IMR-90 (cell line): ENCODE results near the gene SLC12A4. TPM values are rescaled to one million over a fixed set of nuclear protein-coding genes. Genes with fewer than 3 reads are reported as not detected.

ENCODE experiments used
- ATAC-seq: fragments of 200-7000 bp; cut with Tn5 transposase; 2 replicates; pipeline ENCODE4 v1.9.1; 2020; ENCODE audit warnings: low read depth, mild to moderate bottlenecking, moderate library complexity
- BruUV-seq: library from RNA; stranded (reverse); fragments of 400-500 nt; replicated peaks from 2 replicates; lab custom pipeline; 2021; lab: Mats Ljungman, UMichigan
- CTCF ChIA-PET: fragments of 300-600 bp; formaldehyde crosslinking; extraction: SDS; loops from one replicate; lab custom pipeline; 2021; ENCODE audit warnings: antibody characterized with exemption; lab: Yijun Ruan, JAX
- POLR2A ChIA-PET: fragments of 300-600 bp; sonication (Branson Sonifier 250); formaldehyde crosslinking; loops from one replicate; lab custom pipeline; 2022; ENCODE audit warnings: antibody characterized with exemption; ENCODE audit not compliant: unreplicated experiment; lab: Charles Lee
- DNase-seq: peaks from one replicate; pipeline ENCODE4 v3.0.0; 2013
- H2AFZ ChIP-seq: replicated peaks from 2 replicates; pipeline ENCODE3; 2013; ENCODE audit warnings: low read length, mild to moderate bottlenecking; ENCODE audit not compliant: poor library complexity
- H2AK5ac ChIP-seq: 2 replicates; pipeline ENCODE4 v1.6.1; 2013; ENCODE audit warnings: low read depth, low read length, inconsistent platforms
- H2AK9ac ChIP-seq: replicated peaks from 2 replicates; pipeline ENCODE3; 2013; ENCODE audit warnings: mild to moderate bottlenecking, low read depth, low read length, moderate library complexity; ENCODE audit not compliant: poor library complexity
- H2BK120ac ChIP-seq: 2 replicates; pipeline ENCODE4 v1.6.1; 2013; ENCODE audit warnings: low read depth, low read length, inconsistent platforms
- H2BK15ac ChIP-seq: 3 replicates; pipeline ENCODE4 v1.6.1; 2013; ENCODE audit warnings: low read depth, low read length, inconsistent platforms
- H2BK20ac ChIP-seq: 2 replicates; pipeline ENCODE4 v1.6.1; 2013; ENCODE audit warnings: low read depth, mild to moderate bottlenecking, inconsistent platforms, low read length, moderate library complexity
- H2BK5ac ChIP-seq: 2 replicates; pipeline ENCODE4 v1.6.1; 2013; ENCODE audit warnings: mild to moderate bottlenecking, low read depth, low read length, inconsistent platforms; ENCODE audit not compliant: poor library complexity, severe bottlenecking
- H3K14ac ChIP-seq: replicated peaks from 2 replicates; pipeline ENCODE4 v1.6.1; 2013; ENCODE audit warnings: low read depth, low read length, inconsistent platforms
- H3K18ac ChIP-seq: 2 replicates; pipeline ENCODE4 v1.6.1; 2013; ENCODE audit warnings: low read depth, low read length, control low read depth
- H3K23ac ChIP-seq: 2 replicates; pipeline ENCODE4 v1.6.1; 2013; ENCODE audit warnings: low read depth, low read length, inconsistent platforms
- H3K27ac ChIP-seq: 2 replicates; pipeline ENCODE4 v1.5.1; 2013; ENCODE audit warnings: mild to moderate bottlenecking, control low read depth, low read length; ENCODE audit not compliant: insufficient read depth
- H3K27me3 ChIP-seq: 2 replicates; pipeline ENCODE4 v1.6.1; 2013; ENCODE audit warnings: low read length; ENCODE audit not compliant: control insufficient read depth, insufficient read depth
- H3K36me3 ChIP-seq: 2 replicates; pipeline ENCODE4 v1.6.1; 2013; ENCODE audit warnings: low read length, mixed read lengths; ENCODE audit not compliant: control insufficient read depth, insufficient read depth
- H3K4ac ChIP-seq: 2 replicates; pipeline ENCODE4 v1.6.1; 2013; ENCODE audit warnings: low read depth, low read length, inconsistent platforms
- H3K4me1 ChIP-seq: 2 replicates; pipeline ENCODE4 v1.6.1; 2013; ENCODE audit warnings: low read length, mixed read lengths; ENCODE audit not compliant: control insufficient read depth, insufficient read depth
- H3K4me2 ChIP-seq: 2 replicates; pipeline ENCODE4 v1.6.1; 2013; ENCODE audit warnings: low read depth, mild to moderate bottlenecking, control low read depth, low read length, moderate library complexity
- H3K4me3 ChIP-seq: 2 replicates; pipeline ENCODE4 v1.5.1; 2013; ENCODE audit warnings: low read depth, mild to moderate bottlenecking, control low read depth, low read length, moderate library complexity; ENCODE audit not compliant: insufficient read depth
- H3K56ac ChIP-seq: 2 replicates; pipeline ENCODE4 v1.6.1; 2013; ENCODE audit warnings: low read length, inconsistent platforms; ENCODE audit not compliant: insufficient read depth; ENCODE audit errors: extremely low read depth
- H3K79me1 ChIP-seq, 2 experiments: 2 replicates each; pipeline ENCODE4 v1.6.1; 2013; ENCODE audit warnings: low read length in 2 of 2, inconsistent platforms in 1 of 2, low read depth in 1 of 2
- H3K9ac ChIP-seq: 2 replicates; pipeline ENCODE4 v1.6.1; 2013; ENCODE audit warnings: low read depth, low read length, control low read depth
- H3K9me1 ChIP-seq: 2 replicates; pipeline ENCODE4 v1.6.1; 2013; ENCODE audit warnings: low read length, inconsistent platforms; ENCODE audit not compliant: insufficient read depth
- H3K9me3 ChIP-seq: 2 replicates; pipeline ENCODE4 v1.6.1; 2013; ENCODE audit warnings: low read length; ENCODE audit not compliant: control insufficient read depth, insufficient read depth
- H4K20me1 ChIP-seq: 2 replicates; pipeline ENCODE4 v1.6.1; 2013; ENCODE audit warnings: low read length, inconsistent platforms; ENCODE audit not compliant: insufficient read depth
- H4K5ac ChIP-seq: 2 replicates; pipeline ENCODE4 v1.6.1; 2013; ENCODE audit warnings: mild to moderate bottlenecking, low read depth, low read length, control low read depth
- H4K8ac ChIP-seq, 2 experiments: 2 replicates each; pipeline ENCODE4 v1.6.1; 2013; ENCODE audit warnings: low read depth in 2 of 2, low read length in 2 of 2, control low read depth in 1 of 2, inconsistent platforms in 1 of 2
- H4K91ac ChIP-seq: 2 replicates; pipeline ENCODE4 v1.6.1; 2013; ENCODE audit warnings: low read depth, low read length, inconsistent platforms; ENCODE audit not compliant: insufficient read depth
- BHLHE40 ChIP-seq: fragments of 150-350 bp; IDR thresholded peaks from 2 replicates; pipeline ENCODE4 v1.6.1; 2016; ENCODE audit warnings: mild to moderate bottlenecking, low read depth, low read length
- CEBPB ChIP-seq: IDR thresholded peaks from 2 replicates; pipeline ENCODE4 v1.6.1; 2012; ENCODE audit warnings: low read depth, low read length, improper control_type of control experiment
- ELK1 ChIP-seq: fragments of 150-350 bp; IDR thresholded peaks from 2 replicates; pipeline ENCODE4 v1.6.1; 2016; ENCODE audit warnings: low read depth, mild to moderate bottlenecking, low read length, moderate library complexity, borderline replicate concordance
- FOS ChIP-seq: fragments of 150-350 bp; IDR thresholded peaks from 2 replicates; pipeline ENCODE4 v1.6.1; 2016; ENCODE audit warnings: low read depth, low read length
- MAFK ChIP-seq: IDR thresholded peaks from 2 replicates; pipeline ENCODE4 v1.6.1; 2012; ENCODE audit warnings: low read depth, low read length, improper control_type of control experiment
- MAZ ChIP-seq: IDR thresholded peaks from 2 replicates; pipeline ENCODE4 v1.6.1; 2012; ENCODE audit warnings: low read depth, mild to moderate bottlenecking, low read length, improper control_type of control experiment, moderate library complexity, borderline replicate concordance
- MXI1 ChIP-seq: IDR thresholded peaks from 2 replicates; pipeline ENCODE4 v1.6.1; 2012; ENCODE audit warnings: low read depth, mild to moderate bottlenecking, low read length, moderate library complexity, borderline replicate concordance
- NFE2L2 ChIP-seq: fragments of 150-350 bp; IDR thresholded peaks from 2 replicates; pipeline ENCODE4 v1.6.1; 2016; ENCODE audit warnings: low read depth, mild to moderate bottlenecking, low read length
- POLR2A ChIP-seq: IDR thresholded peaks from 2 replicates; pipeline ENCODE4 v1.6.1; 2012; ENCODE audit warnings: mild to moderate bottlenecking, low read depth, low read length
- RAD21 ChIP-seq: IDR thresholded peaks from 2 replicates; pipeline ENCODE4 v1.6.1; 2012; ENCODE audit warnings: low read length, improper control_type of control experiment
- RCOR1 ChIP-seq: IDR thresholded peaks from 2 replicates; pipeline ENCODE4 v1.6.1; 2012; ENCODE audit warnings: mild to moderate bottlenecking, low read length, improper control_type of control experiment; ENCODE audit not compliant: insufficient replicate concordance
- RFX5 ChIP-seq: IDR thresholded peaks from 2 replicates; pipeline ENCODE4 v1.8.0; 2012; ENCODE audit warnings: low read depth, mild to moderate bottlenecking, low read length, moderate library complexity
- USF2 ChIP-seq: fragments of 150-350 bp; IDR thresholded peaks from 2 replicates; pipeline ENCODE4 v1.6.1; 2017; ENCODE audit warnings: mild to moderate bottlenecking, antibody characterized with exemption, low read length, low read depth
- WGBS, 2 experiments: methylation state at CpG; one replicate each; pipeline versions ENCODE4 v1.1.5 to v1.1.7; 2013; ENCODE audit warnings: missing lambda C conversion rate in 2 of 2; ENCODE audit not compliant: insufficient read length in 1 of 2; ENCODE audit errors: extremely low coverage in 2 of 2; 5-methylcytosine and 5-hydroxymethylcytosine counted together
- dilution Hi-C: fragments of 300-500 bp; cut with HindIII; formaldehyde crosslinking; loops from one replicate; pipeline ENCODE4 v1.14.3; 2018; ENCODE audit warnings: low sequenced_read_pairs; ENCODE audit not compliant: unreplicated experiment
- in situ Hi-C: fragments of 300-500 bp; cut with MboI; formaldehyde crosslinking; loops from 3 replicates; pipeline ENCODE4 v1.14.3; 2019; ENCODE audit warnings: low sequenced_read_pairs, inconsistent platforms, mixed read lengths
- intact Hi-C: fragments of 100-400 bp; cut with micrococcal nuclease; formaldehyde crosslinking; loops from 2 replicates; pipeline ENCODE4 v1.10.0; 2022
- polyA plus RNA-seq, 3 experiments: library from polyadenylated mRNA; depleted of rRNA; stranded (reverse); fragments of >200 nt; gene quantifications; 2 replicates each; pipeline ENCODE4 v1.2.3, GENCODE V29; 2012; ENCODE audit warnings: low replicate concordance in 1 of 3
- total RNA-seq: library from RNA; depleted of rRNA; stranded (reverse); fragments of >200 nt; gene quantifications from 2 replicates; pipeline ENCODE4 v1.2.3, GENCODE V29; 2012

Gene SLC12A4
- total and polyA plus RNA-seq, 2 of the 4 experiments (the other 2 are of a cell fraction): 36.6 to 132 TPM

GRCh38 chr16:67954421-67955196 lies 13.8 kb downstream of the SLC12A4 start:
- Histone ChIP-seq H3K9ac (no peak overlapping the region), H2AFZ (no peak overlapping the region), H3K4me2 (no peak overlapping the region), H2AK9ac (peak overlapping the region; percentile 79), H3K18ac (no peak overlapping the region), H3K56ac (no peak overlapping the region), H4K91ac (no peak overlapping the region), H3K79me1 (peaks cover 40 to 76% of the 10 kb centered on the region in 2 experiments), H3K27me3 (no peaks in the 10 kb centered on the region), H3K27ac (no peak overlapping the region), H3K4ac (no peak overlapping the region), H2BK20ac (no peak overlapping the region), H3K14ac (no peak overlapping the region), H2BK120ac (no peak overlapping the region), H4K8ac (no peak overlapping the region), H3K4me3 (no peak overlapping the region), H3K4me1 (peaks cover 9% of the 10 kb centered on the region), H3K36me3 (peaks cover 77% of the 10 kb centered on the region), H4K20me1 (peaks cover 56% of the 10 kb centered on the region), H2BK5ac (no peak overlapping the region), H3K23ac (no peak overlapping the region), H3K9me3 (no peaks in the 10 kb centered on the region), H2BK15ac (no peak overlapping the region), H4K5ac (no peak overlapping the region), H3K9me1 (peaks cover 11% of the 10 kb centered on the region), H2AK5ac (no peak overlapping the region)
- POLR2A ChIA-PET: interaction anchor here (0.6 kb wide), 1 partner anchor 62 kb away, joined by 3 read pairs; no protein-coding TSS in a partner anchor
- CTCF ChIA-PET: interaction anchor here (1.0 kb wide), 1 partner anchor 138 kb away, joined by 6 read pairs; no protein-coding TSS in a partner anchor
- in situ Hi-C loops: no loop called here
- peak; percentile 50 for ATAC-seq
- intact Hi-C loops: no loop called here
- BruUV-seq: no TSS peak
- dilution Hi-C loops: no loop called here
- TF ChIP-seq NFE2L2 (no peak), ELK1 (no peak), POLR2A (no peak), MXI1 (no peak), BHLHE40 (no peak), USF2 (no peak), FOS (no peak), MAZ (no peak), MAFK (no peak), RFX5 (no peak), CEBPB (no peak), RCOR1 (no peak), RAD21 (no peak)
- 88% methylated on average over 6 of the region's 10 CpGs; no CpG with 5 or more reads in 1 of the 2 experiments for WGBS, 2 experiments
- DNase-seq: no peak
